Spleen (tissue), 3 donors: ENCODE results near the gene RAMP1.

Experiments used
- POLR2A ChIP-seq, 3 donors: fragments of 450-650 bp; IDR thresholded peaks; one replicate each; pipeline ENCODE4 v1.5.1; 2017; ENCODE audit warnings: antibody characterized with exemption in 3 of 3, mild to moderate bottlenecking in 1 of 3
- POLR2AphosphoS5 ChIP-seq, 3 donors: sonication (generic); formaldehyde crosslinking; IDR thresholded peaks; one replicate each; pipeline ENCODE4 v1.5.1; 2017; ENCODE audit warnings: antibody characterized with exemption in 3 of 3

DNA sequence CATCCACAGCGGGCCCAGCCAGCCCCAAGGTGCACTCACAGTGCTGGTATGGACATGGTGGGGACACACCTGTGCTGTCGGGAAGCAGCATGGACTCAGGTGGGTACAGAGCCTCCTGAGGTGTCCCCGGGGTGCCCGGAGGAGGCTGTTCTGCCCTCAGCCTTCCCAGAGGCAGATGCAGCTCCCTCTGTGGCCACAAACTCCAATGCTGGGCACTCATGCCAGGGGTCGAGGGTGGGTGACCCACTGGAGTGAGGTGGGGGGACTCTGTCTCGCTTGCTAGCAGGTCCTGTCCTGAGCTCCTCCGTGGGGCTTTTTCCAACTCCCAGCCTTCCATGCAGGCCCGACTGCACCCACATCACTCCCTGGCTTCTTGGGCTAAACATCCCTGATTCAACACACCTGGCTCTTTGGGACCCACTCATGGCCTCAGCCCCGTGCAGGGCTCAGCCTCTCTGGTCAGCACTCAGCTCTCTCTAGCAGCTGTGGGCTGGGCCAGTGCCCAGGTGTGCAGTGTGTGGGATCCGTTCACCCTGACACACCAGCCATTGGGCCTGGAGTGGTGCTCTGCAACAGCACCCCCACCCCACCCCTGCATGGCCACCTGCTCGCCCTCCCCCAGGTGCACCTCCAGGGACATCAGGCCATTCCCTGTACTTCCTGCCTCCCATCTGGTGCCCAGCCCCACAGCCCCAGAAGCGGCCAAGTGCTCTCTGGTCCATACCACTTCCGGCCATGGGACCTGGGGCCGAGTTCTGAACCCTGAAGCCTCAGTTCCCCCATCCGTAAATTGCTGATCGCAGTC lies 16.0 kb downstream of the RAMP1 start:
- TF ChIP-seq POLR2AphosphoS5 (IDR thresholded peaks at IDR 0.05), result no peak
- TF ChIP-seq POLR2A (IDR thresholded peaks at IDR 0.05), result no peak
